22Rv1 (cell line): ENCODE data around the gene MGA.
A peak's percentile ranks its signal among the peaks of the same experiment; 100 is the strongest.
"Not testable (repeated sequence)": the region's sequence is repeated elsewhere in the genome, so short reads cannot be mapped to it uniquely, and the experiment has no call there.

Source experiments
- H3K27ac ChIP-seq: fragments of 450-650 bp; 2 replicates; pipeline ENCODE4 v1.5.1; 2017
- ZFX ChIP-seq: fragments of 450-650 bp; IDR thresholded peaks from 2 replicates; pipeline ENCODE4 v1.6.1; 2017; ENCODE audit warnings: antibody characterized with exemption, borderline replicate concordance
- TF ChIP-seq, protein P1 (sequence below): fragments of 450-650 bp; IDR thresholded peaks from 2 replicates; pipeline ENCODE4 v1.5.1; 2017; ENCODE audit warnings: mild to moderate bottlenecking

Gene MGA

GRCh38 chr15:41734079-41734478, 73.9 kb downstream of the MGA start:
- H3K27ac ChIP-seq, result no peak overlapping the region
- no peak for TF ChIP-seq ZFX
- TF ChIP-seq, protein P1, sequence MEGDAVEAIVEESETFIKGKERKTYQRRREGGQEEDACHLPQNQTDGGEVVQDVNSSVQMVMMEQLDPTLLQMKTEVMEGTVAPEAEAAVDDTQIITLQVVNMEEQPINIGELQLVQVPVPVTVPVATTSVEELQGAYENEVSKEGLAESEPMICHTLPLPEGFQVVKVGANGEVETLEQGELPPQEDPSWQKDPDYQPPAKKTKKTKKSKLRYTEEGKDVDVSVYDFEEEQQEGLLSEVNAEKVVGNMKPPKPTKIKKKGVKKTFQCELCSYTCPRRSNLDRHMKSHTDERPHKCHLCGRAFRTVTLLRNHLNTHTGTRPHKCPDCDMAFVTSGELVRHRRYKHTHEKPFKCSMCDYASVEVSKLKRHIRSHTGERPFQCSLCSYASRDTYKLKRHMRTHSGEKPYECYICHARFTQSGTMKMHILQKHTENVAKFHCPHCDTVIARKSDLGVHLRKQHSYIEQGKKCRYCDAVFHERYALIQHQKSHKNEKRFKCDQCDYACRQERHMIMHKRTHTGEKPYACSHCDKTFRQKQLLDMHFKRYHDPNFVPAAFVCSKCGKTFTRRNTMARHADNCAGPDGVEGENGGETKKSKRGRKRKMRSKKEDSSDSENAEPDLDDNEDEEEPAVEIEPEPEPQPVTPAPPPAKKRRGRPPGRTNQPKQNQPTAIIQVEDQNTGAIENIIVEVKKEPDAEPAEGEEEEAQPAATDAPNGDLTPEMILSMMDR, result no peak

DNA sequence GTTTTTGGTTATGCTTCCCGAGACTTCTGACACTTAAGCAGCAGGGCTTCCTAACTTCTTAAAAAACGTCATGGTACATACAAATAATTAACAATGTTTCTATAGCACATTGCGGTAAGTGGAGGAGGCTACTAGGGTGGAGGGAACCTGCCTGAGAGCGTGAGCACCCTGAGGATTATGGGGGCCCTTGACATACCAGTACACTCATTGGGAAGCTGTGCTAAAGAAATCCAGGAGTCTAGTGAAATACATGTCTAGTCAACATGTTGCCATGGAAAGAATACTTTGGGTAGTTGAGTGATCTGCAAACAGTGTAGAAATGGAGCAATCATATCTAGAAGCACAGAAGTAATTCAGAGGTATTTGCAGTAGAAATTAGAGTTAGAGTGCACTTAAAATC, 74.8 kb downstream of the MGA start:
- TF ChIP-seq, protein P1, result no peak
- TF ChIP-seq ZFX, result no peak
- no peak overlapping the region for H3K27ac ChIP-seq

GRCh38 chr15:41735492-41735891, 75.3 kb downstream of the MGA start:
- not testable (repeated sequence) for H3K27ac ChIP-seq

GRCh38 chr15:41746802-41747201, 86.6 kb downstream of the MGA start:
- TF ChIP-seq ZFX, result no peak
- TF ChIP-seq, protein P1, result no peak
- no peak overlapping the region for H3K27ac ChIP-seq

- TF ChIP-seq ZFX, result no peak
- TF ChIP-seq, protein P1, result no peak
- no peak overlapping the region for H3K27ac ChIP-seq
Observed at GRCh38 chr15:41756198-41756597, 96.0 kb downstream of the MGA start.

GRCh38 chr15:41772720-41773331, 112.6 kb downstream of the MGA start:
- TF ChIP-seq ZFX, result no peak
- TF ChIP-seq, protein P1, result peak; percentile 73
- H3K27ac ChIP-seq, result peak overlapping the region; percentile 81

GRCh38 chr15:41773332-41773728, 113.1 kb downstream of the MGA start:
- peak overlapping the region; percentile 81 for H3K27ac ChIP-seq
- TF ChIP-seq, protein P1, result no peak
- TF ChIP-seq ZFX, result no peak

GRCh38 chr15:41773729-41774061, 113.5 kb downstream of the MGA start:
- TF ChIP-seq ZFX, result no peak
- TF ChIP-seq, protein P1, result no peak
- H3K27ac ChIP-seq, result peak overlapping the region; percentile 81
